Measurements from ENCODE around the gene SYNE2. TPM values are rescaled to one million over a fixed set of nuclear protein-coding genes. Genes with fewer than 3 reads are reported as not detected.
"Not testable (repeated sequence)": the region's sequence is repeated elsewhere in the genome, so short reads cannot be mapped to it uniquely, and the experiment has no call there.

Gene SYNE2
- total RNA-seq, 1 experiment from 2014 or later, result 33.8 TPM

- H3K36me3 ChIP-seq, result peaks cover 29% of the 10 kb centered on the region
- no peaks in the 10 kb centered on the region for H3K27me3 ChIP-seq (replicated peaks)
- DNase-seq (ENCODE audit: low read depth in 1 of 2, low spot score in 2 of 2), result peak in 1 of 2 experiments; percentile 19
- H3K9me3 ChIP-seq (replicated peaks), result no peaks in the 10 kb centered on the region
- H3K4me3 ChIP-seq, result no peak overlapping the region
- H3K4me1 ChIP-seq (replicated peaks), result peaks cover 10% of the 10 kb centered on the region
- H3K27ac ChIP-seq, result no peak overlapping the region
Measured at GRCh38 chr14:63996625-63997220, 143.9 kb downstream of the SYNE2 start.

GRCh38 chr14:64000749-64001148 is 147.9 kb downstream of the SYNE2 start:
- Histone ChIP-seq H3K27ac (no peak overlapping the region), H3K27me3 (replicated peaks) (no peaks in the 10 kb centered on the region), H3K36me3 (peaks cover 46% of the 10 kb centered on the region), H3K4me3 (no peak overlapping the region), H3K4me1 (replicated peaks) (peaks cover 10% of the 10 kb centered on the region), H3K9me3 (replicated peaks) (no peaks in the 10 kb centered on the region)
- DNase-seq (ENCODE audit: low read depth in 1 of 2, low spot score in 2 of 2), result no peak

- H3K9me3 ChIP-seq (replicated peaks), result no peaks in the 10 kb centered on the region
- H3K27me3 ChIP-seq (replicated peaks), result no peaks in the 10 kb centered on the region
- no peak overlapping the region for H3K27ac ChIP-seq
- peaks cover 28% of the 10 kb centered on the region for H3K36me3 ChIP-seq
- H3K4me1 ChIP-seq (replicated peaks), result no peaks in the 10 kb centered on the region
- H3K4me3 ChIP-seq, result no peak overlapping the region
- DNase-seq (ENCODE audit: low read depth in 1 of 2, low spot score in 2 of 2), result no peak
Measured at GRCh38 chr14:64005822-64006221, 153.0 kb downstream of the SYNE2 start.

DNA sequence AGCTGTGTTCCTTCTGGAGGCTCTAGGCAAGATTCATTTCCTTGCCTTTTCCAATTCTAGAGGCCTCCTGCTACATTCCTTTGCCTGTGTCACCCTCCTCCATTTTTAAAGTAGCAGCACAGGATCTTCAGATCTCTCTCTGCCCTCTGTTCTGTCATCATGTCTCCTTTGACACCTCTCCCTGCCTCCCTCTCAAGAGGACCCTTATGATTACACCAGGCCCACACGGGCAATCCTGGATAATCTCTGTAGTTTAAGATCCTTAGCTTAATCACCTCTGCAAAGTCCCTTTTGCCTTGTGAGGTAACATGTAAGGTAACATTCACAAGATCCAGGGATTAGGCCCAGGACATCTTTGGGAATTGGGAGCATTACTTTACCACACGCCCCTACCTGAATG is 155.2 kb downstream of the SYNE2 start:
- H3K4me3 ChIP-seq, result no peak overlapping the region
- no peaks in the 10 kb centered on the region for H3K27me3 ChIP-seq (replicated peaks)
- H3K9me3 ChIP-seq (replicated peaks), result no peaks in the 10 kb centered on the region
- H3K36me3 ChIP-seq, result peaks cover 10% of the 10 kb centered on the region; the same call in 1 of the 2 replicates
- H3K27ac ChIP-seq, result no peak overlapping the region
- H3K4me1 ChIP-seq (replicated peaks), result no peaks in the 10 kb centered on the region
- no peak for DNase-seq (ENCODE audit: low read depth in 1 of 2, low spot score in 2 of 2)

- no peak for DNase-seq (ENCODE audit: low read depth in 1 of 2, low spot score in 2 of 2)
- Histone ChIP-seq H3K9me3 (replicated peaks) (no peaks in the 10 kb centered on the region), H3K4me3 (no peak overlapping the region), H3K4me1 (replicated peaks) (no peaks in the 10 kb centered on the region), H3K27ac (no peak overlapping the region), H3K27me3 (replicated peaks) (no peaks in the 10 kb centered on the region), H3K36me3 (peaks cover 2% of the 10 kb centered on the region; the same call in 1 of the 2 replicates)
Measured at GRCh38 chr14:64012003-64012402, 159.2 kb downstream of the SYNE2 start.

GRCh38 chr14:64012720-64013119 is 159.9 kb downstream of the SYNE2 start:
- H3K27me3 ChIP-seq (replicated peaks), result no peaks in the 10 kb centered on the region

DNA sequence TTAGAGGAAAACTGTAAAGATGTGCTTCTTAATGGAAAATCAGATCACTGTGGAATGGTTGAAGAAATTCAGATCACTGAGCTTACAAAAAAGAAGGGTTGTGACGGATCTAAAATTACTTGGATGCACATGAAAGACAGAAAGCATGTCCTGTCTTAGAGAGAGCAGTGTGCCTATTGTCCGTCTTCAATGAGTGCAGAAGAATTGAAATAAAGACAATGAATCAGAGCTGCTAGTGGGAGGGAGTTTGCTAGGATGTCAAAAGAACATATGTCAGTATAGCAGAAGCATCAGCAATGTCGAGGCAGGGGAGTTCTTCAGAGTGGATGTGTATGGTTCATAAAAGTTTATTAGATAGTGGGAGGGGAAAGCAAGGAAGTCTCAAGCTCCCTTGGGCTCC is 172.7 kb downstream of the SYNE2 start:
- Histone ChIP-seq H3K4me1 (replicated peaks) (no peaks in the 10 kb centered on the region), H3K4me3 (no peak overlapping the region), H3K27ac (no peak overlapping the region), H3K36me3 (peaks cover 33% of the 10 kb centered on the region), H3K9me3 (replicated peaks) (no peaks in the 10 kb centered on the region), H3K27me3 (replicated peaks) (no peaks in the 10 kb centered on the region)
- DNase-seq (ENCODE audit: low read depth in 1 of 2, low spot score in 2 of 2), result no peak

More at GRCh38 chr14:64012720-64013119, 159.9 kb downstream of the SYNE2 start:
- DNase-seq (ENCODE audit: low read depth in 1 of 2, low spot score in 2 of 2), result no peak
- Histone ChIP-seq H3K4me3 (no peak overlapping the region), H3K9me3 (replicated peaks) (no peaks in the 10 kb centered on the region), H3K4me1 (replicated peaks) (no peaks in the 10 kb centered on the region), H3K27ac (no peak overlapping the region), H3K36me3 (no peaks in the 10 kb centered on the region)

GRCh38 chr14:64026600-64026999 is 173.8 kb downstream of the SYNE2 start:
- no peaks in the 10 kb centered on the region for H3K4me1 ChIP-seq (replicated peaks)
- peaks cover 30% of the 10 kb centered on the region for H3K36me3 ChIP-seq
- no peak overlapping the region for H3K4me3 ChIP-seq
- no peak overlapping the region for H3K27ac ChIP-seq
- no peaks in the 10 kb centered on the region for H3K27me3 ChIP-seq (replicated peaks)
- H3K9me3 ChIP-seq (replicated peaks), result no peaks in the 10 kb centered on the region
- DNase-seq (ENCODE audit: low read depth in 1 of 2, low spot score in 2 of 2), result no peak

GRCh38 chr14:64035143-64035542 is 182.3 kb downstream of the SYNE2 start:
- Histone ChIP-seq H3K27me3 (replicated peaks) (no peaks in the 10 kb centered on the region), H3K36me3 (0 out of 2 replicates have a peak, but pooled peaks cover 3% of the 10 kb centered on the region), H3K9me3 (replicated peaks) (no peaks in the 10 kb centered on the region), H3K4me3 (no peak overlapping the region), H3K4me1 (replicated peaks) (peaks cover 13% of the 10 kb centered on the region; the same call in 1 of the 2 replicates), H3K27ac (no peak overlapping the region)
- peak in 1 of 2 experiments; percentile 22 for DNase-seq (ENCODE audit: low read depth in 1 of 2, low spot score in 2 of 2)

DNA sequence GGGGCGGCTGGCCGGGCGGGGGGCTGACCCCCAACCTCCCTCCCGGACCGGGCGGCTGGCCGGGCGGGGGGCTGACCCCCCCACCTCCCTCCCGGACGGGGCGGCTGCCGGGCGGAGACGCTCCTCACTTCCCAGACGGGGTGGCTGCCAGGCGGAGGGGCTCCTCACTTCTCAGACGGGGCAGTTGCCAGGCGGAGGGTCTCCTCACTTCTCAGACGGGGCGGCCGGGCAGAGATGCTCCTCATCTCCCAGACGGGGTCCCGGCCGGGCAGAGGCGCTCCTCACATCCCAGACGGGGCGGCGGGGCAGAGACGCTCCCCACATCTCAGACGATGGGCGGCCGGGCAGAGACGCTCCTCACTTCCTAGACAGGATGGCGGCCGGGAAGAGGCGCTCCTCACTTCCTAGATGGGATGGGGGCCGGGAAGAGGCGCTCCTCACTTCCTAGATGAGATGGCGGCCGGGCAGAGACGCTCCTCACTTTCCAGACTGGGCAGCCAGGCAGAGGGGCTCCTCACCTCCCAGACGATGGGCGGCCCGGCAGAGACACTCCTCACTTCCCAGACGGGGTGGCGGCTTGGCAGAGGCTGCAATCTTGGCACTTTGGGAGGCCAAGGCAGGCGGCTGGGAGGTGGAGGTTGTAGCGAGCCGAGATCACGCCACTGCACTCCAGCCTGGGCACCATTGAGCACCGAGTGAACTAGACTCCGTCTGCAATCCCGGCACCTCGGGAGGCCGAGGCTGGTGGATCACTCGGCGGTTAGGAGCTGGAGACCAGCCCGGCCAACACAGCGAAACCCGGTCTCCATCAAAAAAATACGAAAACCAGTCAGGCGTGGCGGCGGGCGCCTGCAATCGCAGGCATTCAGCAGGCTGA is 185.3 kb downstream of the SYNE2 start:
- H3K4me1 ChIP-seq (replicated peaks), result peaks cover 13% of the 10 kb centered on the region; the same call in 1 of the 2 replicates
- H3K4me3 ChIP-seq; H3K9me3 ChIP-seq (replicated peaks); H3K36me3 ChIP-seq; H3K27ac ChIP-seq; DNase-seq (ENCODE audit: low read depth in 1 of 2, low spot score in 2 of 2); H3K27me3 ChIP-seq (replicated peaks): not testable (repeated sequence)

- Histone ChIP-seq H3K27me3 (replicated peaks) (no peaks in the 10 kb centered on the region), H3K4me1 (replicated peaks) (peaks cover 13% of the 10 kb centered on the region; the same call in 1 of the 2 replicates), H3K36me3 (no peaks in the 10 kb centered on the region), H3K27ac (no peak overlapping the region), H3K4me3 (no peak overlapping the region), H3K9me3 (replicated peaks) (no peaks in the 10 kb centered on the region)
- DNase-seq (ENCODE audit: low read depth in 1 of 2, low spot score in 2 of 2), result no peak
Measured at GRCh38 chr14:64038841-64039542, 186.2 kb downstream of the SYNE2 start.

DNA sequence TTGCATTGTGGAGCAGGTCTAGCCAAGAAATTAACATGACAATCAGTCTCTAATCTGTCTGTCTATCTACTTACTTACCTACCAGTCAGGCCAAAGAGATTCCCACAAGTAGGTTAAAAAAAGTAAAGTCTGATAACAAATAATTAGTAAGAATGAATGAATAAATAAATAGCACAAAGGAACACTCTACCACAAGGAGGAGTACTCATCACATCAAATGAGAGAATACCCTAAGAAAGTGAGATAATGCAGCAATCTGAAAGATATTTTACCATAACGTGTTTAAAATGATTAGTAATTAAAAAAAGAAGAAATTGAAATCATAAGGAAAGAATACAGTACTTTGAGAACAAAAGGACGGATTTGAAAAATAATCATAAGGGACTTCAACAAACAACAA is 187.2 kb downstream of the SYNE2 start:
- Histone ChIP-seq H3K27me3 (replicated peaks) (no peaks in the 10 kb centered on the region), H3K9me3 (replicated peaks) (no peaks in the 10 kb centered on the region), H3K27ac (no peak overlapping the region), H3K4me3 (no peak overlapping the region), H3K36me3 (no peaks in the 10 kb centered on the region), H3K4me1 (replicated peaks) (peaks cover 6% of the 10 kb centered on the region; the same call in 1 of the 2 replicates)
- DNase-seq (ENCODE audit: low read depth in 1 of 2, low spot score in 2 of 2), result no peak

- not testable (repeated sequence) for H3K4me1 ChIP-seq (replicated peaks); H3K4me3 ChIP-seq; H3K9me3 ChIP-seq (replicated peaks); H3K36me3 ChIP-seq; DNase-seq (ENCODE audit: low read depth in 1 of 2, low spot score in 2 of 2); H3K27ac ChIP-seq; H3K27me3 ChIP-seq (replicated peaks)
Measured at GRCh38 chr14:64043296-64043695, 190.5 kb downstream of the SYNE2 start.

DNA sequence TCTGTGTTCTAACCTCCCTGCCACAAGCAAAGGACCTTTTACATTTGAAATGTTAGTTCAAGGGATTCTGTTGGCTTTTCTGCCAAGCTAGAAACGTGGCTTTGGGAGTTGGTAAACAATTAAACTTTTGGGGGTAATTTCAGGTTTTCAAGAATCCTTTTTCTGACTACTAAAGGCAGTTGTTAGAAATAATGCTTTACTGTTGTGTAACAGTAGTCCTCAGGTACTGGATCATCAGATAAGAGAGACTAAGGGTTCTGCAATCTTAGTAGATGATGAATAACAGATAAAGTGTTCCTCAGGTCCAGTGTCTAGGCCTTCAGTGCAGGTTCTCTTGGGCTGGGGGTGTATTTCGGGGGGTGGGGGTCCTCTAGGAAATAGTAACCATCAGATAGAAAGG is 192.3 kb downstream of the SYNE2 start:
- no peak overlapping the region for H3K4me3 ChIP-seq
- H3K4me1 ChIP-seq (replicated peaks), result no peaks in the 10 kb centered on the region
- H3K9me3 ChIP-seq (replicated peaks), result no peaks in the 10 kb centered on the region
- 0 out of 2 replicates have a peak, but pooled peaks cover 3% of the 10 kb centered on the region for H3K36me3 ChIP-seq
- H3K27ac ChIP-seq, result no peak overlapping the region
- no peaks in the 10 kb centered on the region for H3K27me3 ChIP-seq (replicated peaks)
- no peak for DNase-seq (ENCODE audit: low read depth in 1 of 2, low spot score in 2 of 2)

All from SJSA1 (cell line).